ENCODE results near the gene TGM2.

- TF ChIP-seq POLR2A (IDR thresholded peaks at IDR 0.05) (no peak), CTCF (IDR thresholded peaks at IDR 0.05) (no peak)
Measured at GRCh38 chr20:38156888-38157634, 8.0 kb downstream of the TGM2 start.

Measured in esophagus squamous epithelium (tissue), 4 donors.